GM19397 (cell line): ENCODE results near the gene IL17REL.

Experiments
- ATAC-seq: cut with Tn5 transposase; IDR thresholded peaks from one replicate; pipeline ENCODE4 v1.9.1; 2021; ENCODE audit warnings: mild to moderate bottlenecking, moderate library complexity; ENCODE audit not compliant: unreplicated experiment

IL17REL gene

GRCh38 chr22:50012211-50013181, at the start of gene IL17REL:
Gene IL17REL (minus strand): TSS chr22:50012765. CDS start chr22:50012646, 119 bp downstream.
- ATAC-seq: no peak

GRCh38 chr22:50061824-50062355, 49.3 kb upstream of the IL17REL start:
- ATAC-seq: no peak

GRCh38 chr22:50061141-50061823, 48.7 kb upstream of the IL17REL start:
- no peak for ATAC-seq

- no peak for ATAC-seq
Measured at GRCh38 chr22:50060441-50061140, 48.0 kb upstream of the IL17REL start.

- no peak for ATAC-seq
Measured at GRCh38 chr22:50059881-50060262, 47.3 kb upstream of the IL17REL start.

- no peak for ATAC-seq
Measured at GRCh38 chr22:50058906-50059880, 46.6 kb upstream of the IL17REL start.

- ATAC-seq: no peak
Measured at GRCh38 chr22:50058061-50058905, 45.7 kb upstream of the IL17REL start, which contains the start of gene TTLL8. Gene TTLL8 (minus strand): TSS chr22:50058298.

- no peak for ATAC-seq
Measured at GRCh38 chr22:50057278-50058060, 44.9 kb upstream of the IL17REL start.

- no peak for ATAC-seq
Measured at GRCh38 chr22:50056214-50056972, 43.8 kb upstream of the IL17REL start.

GRCh38 chr22:50053861-50054260, 41.3 kb upstream of the IL17REL start:
- ATAC-seq: no peak

- no peak for ATAC-seq
Measured at GRCh38 chr22:50051930-50052329, 39.4 kb upstream of the IL17REL start.

GRCh38 chr22:50049299-50050195, 37.0 kb upstream of the IL17REL start:
- no peak for ATAC-seq

- ATAC-seq: no peak
Measured at GRCh38 chr22:50048836-50049235, 36.3 kb upstream of the IL17REL start.

- no peak for ATAC-seq
Measured at GRCh38 chr22:50048061-50048765, 35.6 kb upstream of the IL17REL start.

- no peak for ATAC-seq
Measured at GRCh38 chr22:50047346-50047745, 34.8 kb upstream of the IL17REL start.
